Transverse colon (tissue), 4 donors: ENCODE measurements around the gene CA6.

Experiments used
- CTCF ChIP-seq, 5 experiments: fragments of 200-600 bp in 3 of 5; fragments of 450-650 bp in 2 of 5; sonication (generic) in 3 of 5; IDR thresholded peaks; 1 replicate in 2 of 5; 2 replicates in 3 of 5; pipeline ENCODE4 v1.5.1; 2016 to 2017; ENCODE audit warnings: antibody characterized with exemption in 5 of 5, inconsistent platforms in 3 of 5, mild to moderate bottlenecking in 2 of 5, moderate library complexity in 1 of 5
- POLR2A ChIP-seq: fragments of 450-650 bp; IDR thresholded peaks from one replicate; pipeline ENCODE4 v1.6.1; 2016; ENCODE audit warnings: antibody characterized with exemption, mild to moderate bottlenecking, moderate library complexity
- POLR2AphosphoS5 ChIP-seq, 3 donors: sonication (generic); formaldehyde crosslinking; IDR thresholded peaks; one replicate each; pipeline ENCODE4 v1.6.1; 2016; ENCODE audit warnings: antibody characterized with exemption in 3 of 3

DNA sequence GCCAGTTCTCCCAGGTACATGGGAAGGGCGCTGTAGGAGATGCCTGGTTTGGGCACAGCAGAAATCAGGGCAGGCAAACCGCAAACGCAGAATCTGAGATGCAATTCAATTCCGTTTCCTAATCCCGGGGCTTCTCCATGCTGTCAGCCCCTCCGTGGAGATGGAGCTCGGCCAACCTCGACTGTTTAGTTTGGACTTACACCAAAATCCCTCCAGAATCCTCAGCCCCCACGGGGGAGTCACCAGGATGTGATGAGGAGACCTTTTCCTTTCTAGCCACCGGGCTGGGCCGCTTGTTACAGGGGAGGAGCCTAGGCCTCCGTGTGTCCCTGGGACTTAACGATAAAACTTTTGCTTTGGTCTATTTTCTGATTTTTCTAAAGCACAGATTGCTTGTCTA is 72.7 kb downstream of the CA6 start:
- no peak for TF ChIP-seq POLR2A
- no peak for TF ChIP-seq CTCF (IDR thresholded peaks at IDR 0.05)
- TF ChIP-seq POLR2AphosphoS5 (IDR thresholded peaks at IDR 0.05) = no peak
